ENCODE measurements around the gene TNFAIP6. TPM values are rescaled to one million over a fixed set of nuclear protein-coding genes. Genes with fewer than 3 reads are reported as not detected.

TNFAIP6 gene
- total and polyA plus RNA-seq, 2 donors (not counting 1 experiment from before 2014, with no cell fraction given), result 28.5 to 53.8 TPM

GRCh38 chr2:151350579-151351195, 6.7 kb upstream of the TNFAIP6 start:
- no peaks in the 10 kb centered on the region for H3K27me3 ChIP-seq (ENCODE audit: control insufficient read depth, insufficient read depth, low read length)
- no peaks in the 10 kb centered on the region for H3K9me3 ChIP-seq (ENCODE audit: control insufficient read depth, insufficient read depth, low read depth, low read length)
- no peaks in the 10 kb centered on the region for H3K36me3 ChIP-seq (ENCODE audit: control insufficient read depth, insufficient read depth, low read length)
- no peaks in the 10 kb centered on the region for H3K4me1 ChIP-seq (ENCODE audit: control insufficient read depth, extremely low read depth, insufficient read depth, low read length)
- no peak overlapping the region for H2AFZ ChIP-seq (ENCODE audit: low read length)
- no peak overlapping the region for H3K9ac ChIP-seq (ENCODE audit: insufficient read depth, low read length)
- no peak overlapping the region for H3K4me2 ChIP-seq (ENCODE audit: extremely low read depth, insufficient read depth, low read length)
- no peak overlapping the region for H3K27ac ChIP-seq (ENCODE audit: insufficient read depth, low read length)
- TF ChIP-seq EZH2 (IDR thresholded peaks at IDR 0.05; ENCODE audit: low read length, missing control alignments) (no peak), CTCF (conservative IDR thresholded peaks at IDR 0.05 in 1 of 2, IDR thresholded peaks at IDR 0.05 in 1 of 2; ENCODE audit: low read depth in 1 of 2, low read length in 2 of 2) (no peak)
- no peak overlapping the region for H3K4me3 ChIP-seq (replicated peaks in 1 of 4; ENCODE audit: control extremely low read depth in 1 of 4, insufficient read depth in 1 of 4, low read depth in 3 of 4, low read length in 4 of 4)
- peak; percentile 22 to 65 for DNase-seq (ENCODE audit: low read depth in 2 of 2)
- H3K79me2 ChIP-seq (ENCODE audit: control insufficient read depth, insufficient read depth, low read length), result no peaks in the 10 kb centered on the region
- H4K20me1 ChIP-seq (ENCODE audit: control insufficient read depth, extremely low read depth, insufficient read depth, low read length), result no peaks in the 10 kb centered on the region

- TF ChIP-seq CTCF (conservative IDR thresholded peaks at IDR 0.05 in 1 of 2, IDR thresholded peaks at IDR 0.05 in 1 of 2; ENCODE audit: low read depth in 1 of 2, low read length in 2 of 2) (no peak), EZH2 (IDR thresholded peaks at IDR 0.05; ENCODE audit: low read length, missing control alignments) (no peak)
- H3K9ac ChIP-seq (ENCODE audit: insufficient read depth, low read length), result no peak overlapping the region
- H3K4me2 ChIP-seq (ENCODE audit: extremely low read depth, insufficient read depth, low read length), result no peak overlapping the region
- no peaks in the 10 kb centered on the region for H4K20me1 ChIP-seq (ENCODE audit: control insufficient read depth, extremely low read depth, insufficient read depth, low read length)
- no peak overlapping the region for H3K4me3 ChIP-seq (replicated peaks in 1 of 4; ENCODE audit: control extremely low read depth in 1 of 4, insufficient read depth in 1 of 4, low read depth in 3 of 4, low read length in 4 of 4)
- H3K27me3 ChIP-seq (ENCODE audit: control insufficient read depth, insufficient read depth, low read length), result no peaks in the 10 kb centered on the region
- DNase-seq (ENCODE audit: low read depth in 2 of 2), result no peak
- peaks cover 4% of the 10 kb centered on the region for H3K4me1 ChIP-seq (ENCODE audit: control insufficient read depth, extremely low read depth, insufficient read depth, low read length)
- H3K27ac ChIP-seq (ENCODE audit: insufficient read depth, low read length), result no peak overlapping the region
- H3K36me3 ChIP-seq (ENCODE audit: control insufficient read depth, insufficient read depth, low read length), result no peaks in the 10 kb centered on the region
- H3K79me2 ChIP-seq (ENCODE audit: control insufficient read depth, insufficient read depth, low read length), result no peaks in the 10 kb centered on the region
- no peak overlapping the region for H2AFZ ChIP-seq (ENCODE audit: low read length)
- no peaks in the 10 kb centered on the region for H3K9me3 ChIP-seq (ENCODE audit: control insufficient read depth, insufficient read depth, low read depth, low read length)
These were observed 3.4 kb upstream of the TNFAIP6 start for GRCh38 chr2:151353995-151354394.

GRCh38 chr2:151354807-151355206, 2.6 kb upstream of the TNFAIP6 start:
- no peak for DNase-seq (ENCODE audit: low read depth in 2 of 2)
- H3K4me3 ChIP-seq (replicated peaks in 1 of 4; ENCODE audit: control extremely low read depth in 1 of 4, insufficient read depth in 1 of 4, low read depth in 3 of 4, low read length in 4 of 4), result no peak overlapping the region
- no peak overlapping the region for H2AFZ ChIP-seq (ENCODE audit: low read length)
- H3K4me2 ChIP-seq (ENCODE audit: extremely low read depth, insufficient read depth, low read length), result no peak overlapping the region
- no peak overlapping the region for H3K27ac ChIP-seq (ENCODE audit: insufficient read depth, low read length)
- no peaks in the 10 kb centered on the region for H3K9me3 ChIP-seq (ENCODE audit: control insufficient read depth, insufficient read depth, low read depth, low read length)
- no peak for TF ChIP-seq EZH2 (IDR thresholded peaks at IDR 0.05; ENCODE audit: low read length, missing control alignments)
- no peak for TF ChIP-seq CTCF (conservative IDR thresholded peaks at IDR 0.05 in 1 of 2, IDR thresholded peaks at IDR 0.05 in 1 of 2; ENCODE audit: low read depth in 1 of 2, low read length in 2 of 2)
- H4K20me1 ChIP-seq (ENCODE audit: control insufficient read depth, extremely low read depth, insufficient read depth, low read length), result no peaks in the 10 kb centered on the region
- no peaks in the 10 kb centered on the region for H3K79me2 ChIP-seq (ENCODE audit: control insufficient read depth, insufficient read depth, low read length)
- no peak overlapping the region for H3K9ac ChIP-seq (ENCODE audit: insufficient read depth, low read length)
- H3K4me1 ChIP-seq (ENCODE audit: control insufficient read depth, extremely low read depth, insufficient read depth, low read length), result peaks cover 4% of the 10 kb centered on the region
- H3K27me3 ChIP-seq (ENCODE audit: control insufficient read depth, insufficient read depth, low read length), result no peaks in the 10 kb centered on the region
- H3K36me3 ChIP-seq (ENCODE audit: control insufficient read depth, insufficient read depth, low read length), result no peaks in the 10 kb centered on the region
